ENCODE results near the gene MEFV. TPM values are rescaled to one million over a fixed set of nuclear protein-coding genes. Genes with fewer than 3 reads are reported as not detected.
A peak's percentile ranks its signal among the peaks of the same experiment; 100 is the strongest.
"Not testable (repeated sequence)": the region's sequence is repeated elsewhere in the genome, so short reads cannot be mapped to it uniquely, and the experiment has no call there.

The MEFV gene
- total RNA-seq, 1 donor from 2014 or later: 1.00 TPM

DNA sequence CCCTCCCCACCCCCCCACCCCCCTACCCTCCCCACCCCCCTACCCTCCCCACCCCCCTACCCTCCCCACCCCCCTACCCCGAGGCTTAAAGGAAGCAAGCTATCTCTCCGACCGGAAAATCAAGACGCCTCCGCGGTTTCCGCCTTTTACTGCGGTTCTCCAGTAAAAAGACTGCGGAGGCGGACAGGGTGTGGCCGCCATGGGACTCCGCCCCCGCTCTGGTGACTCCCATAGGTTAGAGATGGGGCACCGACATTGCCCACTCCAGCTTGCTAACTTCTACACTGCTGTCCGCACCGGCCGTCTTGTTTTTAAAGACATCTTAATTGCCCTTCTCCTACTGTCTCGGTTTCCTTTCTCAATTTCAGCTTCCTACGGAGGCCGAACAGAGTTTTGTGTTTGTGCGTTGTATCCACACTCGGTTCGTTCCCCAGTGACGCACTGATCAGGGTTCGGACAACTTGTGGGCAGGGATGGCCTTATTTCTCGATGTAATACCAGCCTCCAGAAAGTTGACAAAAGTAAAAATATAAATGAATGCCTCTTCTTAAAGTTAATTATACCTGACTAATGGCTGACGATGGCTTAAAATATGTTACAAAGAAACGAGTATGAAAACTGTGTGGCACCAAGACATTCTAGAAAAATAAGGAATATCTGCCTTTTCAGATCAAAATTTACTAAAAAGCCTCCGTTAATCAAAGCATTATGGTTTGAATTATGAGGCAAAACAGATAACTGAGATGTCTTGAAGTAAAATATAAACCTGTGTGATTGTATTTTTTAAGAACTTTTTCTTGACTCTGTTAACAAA is 20.4 kb downstream of the MEFV start:
- intact Hi-C loops (cut with DNase I): no loop called here
- peak; percentile 80 for DNase-seq (ENCODE audit: low spot score)

DNA sequence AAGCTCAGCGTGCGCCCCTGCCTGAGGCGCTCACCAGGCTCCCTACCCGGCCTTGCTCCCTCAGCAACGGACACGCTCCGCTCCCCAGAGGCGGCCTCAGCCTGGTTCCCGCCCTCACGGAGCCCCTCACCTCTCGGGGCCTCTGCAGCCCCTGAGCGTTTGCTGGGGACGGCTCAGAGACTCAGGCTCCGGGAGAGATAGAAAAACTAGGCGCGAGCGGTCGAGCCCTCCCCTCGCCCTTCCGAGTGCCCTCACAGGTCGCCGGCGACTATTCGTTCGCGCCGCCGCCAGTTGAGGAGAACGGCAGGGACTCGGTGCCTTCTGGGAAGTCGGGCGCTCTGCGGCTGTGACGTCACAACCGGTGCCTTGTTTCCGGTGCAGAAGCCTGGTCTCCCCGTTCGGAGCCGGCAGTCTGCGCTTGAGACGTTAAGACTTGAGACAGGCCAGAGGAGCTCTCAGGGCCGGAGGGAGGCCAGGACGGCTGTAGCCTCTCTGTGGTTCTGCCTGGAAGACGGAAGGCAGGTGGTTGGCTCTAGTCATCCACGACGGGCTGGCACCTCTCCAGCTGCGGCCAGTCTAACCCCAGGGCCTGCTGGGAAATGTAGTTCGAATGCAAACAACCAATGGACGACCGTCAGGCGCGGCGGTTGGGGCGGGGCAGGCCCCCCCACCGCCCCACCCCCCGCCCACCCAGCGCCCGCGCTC is 21.4 kb downstream of the MEFV start, which contains the start of gene ZNF200:
Gene ZNF200 (minus strand): TSS at position 302 of the 705 bp plus-strand sequence. CDS start 1,403 bp downstream, outside the sequence.
- intact Hi-C loops (cut with DNase I): no loop called here
- DNase-seq (ENCODE audit: low spot score): peak; percentile 98

DNA sequence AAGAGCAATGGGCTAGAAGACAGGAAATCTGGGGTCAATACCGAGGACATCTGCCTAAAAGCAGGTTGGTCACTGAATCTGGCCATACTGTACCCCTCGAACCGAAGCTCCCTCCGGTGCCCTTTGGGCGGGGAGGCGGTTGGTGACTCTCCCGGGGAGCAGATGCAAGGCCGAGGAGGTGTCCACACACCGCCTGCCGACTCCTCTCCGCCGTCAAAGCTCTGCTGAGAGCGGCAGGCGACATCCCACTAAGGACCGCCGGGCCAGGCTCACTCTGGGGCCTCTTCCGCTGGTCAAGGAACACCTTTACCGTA is 21.9 kb downstream of the MEFV start:
- intact Hi-C loops (cut with DNase I): no loop called here
- DNase-seq (ENCODE audit: low spot score): no peak

DNA sequence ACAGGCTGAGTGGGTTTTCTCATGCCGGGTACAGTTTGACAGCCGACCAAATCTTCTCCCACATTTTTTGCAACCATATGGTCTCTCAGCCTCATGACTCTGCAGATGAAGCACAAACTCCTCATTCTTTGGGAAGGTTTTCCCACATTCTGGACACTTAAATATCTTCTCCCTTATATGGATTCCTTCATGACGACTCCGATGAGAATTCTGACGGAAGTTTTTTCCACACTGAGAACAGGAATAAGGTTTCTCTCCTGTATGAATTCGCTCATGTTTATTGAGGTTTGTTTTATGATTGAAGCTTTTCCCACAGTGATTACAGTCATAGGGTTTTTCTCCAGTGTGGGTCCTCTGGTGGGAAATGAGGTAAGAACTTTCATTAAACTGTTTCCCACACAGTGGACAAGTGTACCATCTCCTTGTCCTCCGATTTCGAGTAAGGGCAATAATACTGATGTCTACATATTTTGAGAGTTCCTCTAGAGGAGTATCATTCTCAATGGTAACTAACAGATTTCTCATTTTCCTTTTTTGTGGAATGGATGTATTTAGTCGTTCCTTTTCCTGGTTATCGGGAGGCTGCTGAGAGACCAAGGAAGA is 32.4 kb downstream of the MEFV start:
- no peak for DNase-seq (ENCODE audit: low spot score)
- intact Hi-C loops (cut with DNase I): no loop called here

DNA sequence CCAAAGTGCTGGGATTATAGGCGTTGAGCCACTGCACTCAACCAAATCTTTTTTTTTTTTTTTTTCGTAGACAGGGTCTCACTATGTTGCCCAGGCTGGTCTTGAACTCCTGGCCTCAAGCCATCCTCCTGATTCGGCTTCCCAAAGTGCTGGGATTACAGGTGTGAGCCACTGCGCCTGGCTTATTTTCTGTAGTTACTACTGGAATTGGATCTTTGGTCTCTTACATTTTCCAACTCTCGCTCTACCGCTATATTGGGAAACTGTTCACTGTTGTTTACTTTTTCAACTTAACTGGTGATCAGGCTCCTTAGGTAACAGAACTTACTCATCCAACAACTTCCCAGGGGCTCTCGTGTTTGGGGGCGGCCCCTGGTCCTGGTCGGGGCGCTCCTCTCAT is 35.6 kb downstream of the MEFV start:
- no peak for DNase-seq (ENCODE audit: low spot score)
- intact Hi-C loops (cut with DNase I): no loop called here

DNA sequence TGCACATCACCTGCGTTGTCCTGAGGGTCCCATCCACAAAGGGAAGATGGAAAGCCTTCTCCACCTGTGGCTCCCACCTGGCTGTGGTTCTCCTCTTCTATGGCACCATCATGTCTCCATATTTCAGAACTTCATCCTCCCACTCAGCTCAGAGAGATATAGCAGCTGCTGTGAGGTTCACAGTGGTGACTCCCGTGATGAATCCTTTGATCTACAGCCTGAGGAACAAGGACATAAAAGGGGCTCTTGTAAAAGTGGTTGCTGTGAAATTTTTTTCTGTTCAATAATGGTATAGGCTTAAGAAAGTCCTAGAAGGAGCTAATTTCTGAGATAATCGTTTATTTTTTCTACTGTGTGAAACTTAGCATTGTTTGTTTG is 40.2 kb downstream of the MEFV start:
- intact Hi-C loops (cut with DNase I): no loop called here

DNA sequence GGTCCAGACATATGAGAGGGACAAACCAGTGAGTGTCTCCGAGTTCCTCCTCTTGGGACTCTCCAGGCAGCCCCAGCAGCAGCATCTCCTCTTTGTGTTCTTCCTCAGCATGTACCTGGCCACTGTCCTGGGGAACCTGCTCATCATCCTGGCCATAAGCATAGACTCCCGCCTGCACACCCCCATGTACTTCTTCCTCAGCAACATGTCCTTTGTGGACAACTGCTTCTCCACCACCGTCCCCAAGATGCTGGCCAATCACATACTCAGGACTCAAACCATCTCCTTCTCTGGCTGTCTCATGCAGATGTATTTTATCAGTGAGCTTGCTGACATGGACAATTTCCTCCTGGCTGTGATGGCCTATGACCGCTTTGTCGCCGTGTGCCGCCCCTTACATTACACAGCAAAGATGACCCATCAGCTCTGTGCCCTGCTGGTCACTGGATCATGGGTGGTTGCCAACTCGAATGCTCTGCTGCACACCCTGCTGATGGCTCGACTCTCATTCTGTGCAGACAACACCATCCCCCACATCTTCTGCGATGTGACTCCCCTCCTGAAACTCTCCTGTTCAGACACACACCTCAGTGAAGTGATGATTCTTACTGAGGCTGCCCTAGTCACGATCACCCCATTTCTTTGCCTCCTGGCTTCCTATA is 40.7 kb downstream of the MEFV start:
- DNase-seq (ENCODE audit: low spot score): no peak
- intact Hi-C loops (cut with DNase I): no loop called here

More for the DNA sequence above, 40.2 kb downstream of the MEFV start:
- DNase-seq (ENCODE audit: low spot score): no peak

DNA sequence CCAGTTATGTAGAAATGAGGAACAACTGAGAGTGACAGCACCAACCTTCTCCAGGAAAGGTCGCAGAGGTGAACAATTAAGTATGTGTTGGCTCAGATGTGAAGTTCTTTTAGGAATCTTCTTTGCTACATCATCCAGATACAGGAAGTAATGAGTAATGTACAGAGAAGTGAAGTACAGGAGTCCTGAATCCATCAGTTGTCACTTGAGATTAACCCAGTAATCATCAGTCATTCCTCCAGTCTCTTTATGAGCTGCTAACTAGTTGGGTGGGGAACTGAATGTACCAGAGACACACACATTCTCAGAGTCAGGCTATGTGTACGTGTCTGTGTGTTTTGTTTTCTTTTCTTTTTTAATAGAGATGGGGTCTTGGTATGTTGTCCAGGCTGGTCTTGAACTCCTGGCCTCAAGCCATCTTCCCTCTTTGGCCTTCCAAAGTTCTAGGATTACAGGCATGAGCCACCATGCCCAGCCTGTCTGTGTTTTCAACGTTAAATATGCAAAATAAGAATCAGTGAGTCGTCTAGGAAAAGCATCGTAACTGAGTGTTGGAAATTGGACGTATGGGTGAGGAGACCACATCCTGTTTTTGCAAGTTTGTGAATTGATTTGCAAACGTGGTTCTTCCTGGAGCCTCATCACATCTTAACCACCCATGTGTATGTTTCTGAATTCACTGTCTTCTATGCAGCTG is 41.4 kb downstream of the MEFV start:
- intact Hi-C loops (cut with DNase I): no loop called here
- DNase-seq (ENCODE audit: low spot score): no peak

DNA sequence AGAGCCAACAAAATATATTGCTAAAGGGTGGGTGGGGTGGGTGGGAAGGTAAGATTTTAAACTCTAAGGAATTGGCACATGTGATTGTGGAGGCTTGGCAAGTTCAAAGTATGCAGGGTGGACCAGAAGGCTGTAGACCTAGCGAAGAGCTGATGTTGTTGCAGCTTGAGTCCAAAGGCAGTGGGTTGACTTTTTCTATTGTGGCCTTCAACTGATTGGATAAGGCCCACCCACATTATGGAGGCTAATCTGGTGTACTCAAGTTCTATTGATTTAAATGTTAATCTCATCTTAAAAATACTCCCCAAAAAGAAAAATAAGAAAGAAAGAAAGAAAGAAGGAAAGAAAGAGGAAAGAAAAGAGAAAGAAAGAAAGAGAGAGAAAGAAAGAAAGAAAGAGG is 43.9 kb downstream of the MEFV start:
- DNase-seq (ENCODE audit: low spot score): no peak
- intact Hi-C loops (cut with DNase I): no loop called here

DNA sequence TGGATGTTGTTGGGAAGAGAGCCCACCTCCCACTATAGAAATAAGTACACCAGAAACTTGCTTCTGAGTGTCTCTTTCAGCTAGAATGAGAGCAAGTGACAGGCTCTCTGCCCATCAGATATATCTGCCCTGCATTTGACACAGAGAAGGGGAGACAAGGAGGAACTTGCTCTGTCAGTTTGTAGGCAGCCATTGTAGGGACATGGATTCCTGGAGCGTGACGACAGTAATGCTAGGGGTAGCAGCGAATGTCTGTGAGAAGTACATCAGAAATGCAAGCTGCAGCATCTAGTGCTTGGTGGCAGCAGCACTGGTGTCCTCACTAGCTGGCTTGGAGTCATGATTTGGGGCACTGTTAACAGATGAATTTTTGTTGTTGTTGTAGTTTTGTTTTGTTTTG is 44.4 kb downstream of the MEFV start:
- DNase-seq (ENCODE audit: low spot score): no peak
- intact Hi-C loops (cut with DNase I): no loop called here

DNA sequence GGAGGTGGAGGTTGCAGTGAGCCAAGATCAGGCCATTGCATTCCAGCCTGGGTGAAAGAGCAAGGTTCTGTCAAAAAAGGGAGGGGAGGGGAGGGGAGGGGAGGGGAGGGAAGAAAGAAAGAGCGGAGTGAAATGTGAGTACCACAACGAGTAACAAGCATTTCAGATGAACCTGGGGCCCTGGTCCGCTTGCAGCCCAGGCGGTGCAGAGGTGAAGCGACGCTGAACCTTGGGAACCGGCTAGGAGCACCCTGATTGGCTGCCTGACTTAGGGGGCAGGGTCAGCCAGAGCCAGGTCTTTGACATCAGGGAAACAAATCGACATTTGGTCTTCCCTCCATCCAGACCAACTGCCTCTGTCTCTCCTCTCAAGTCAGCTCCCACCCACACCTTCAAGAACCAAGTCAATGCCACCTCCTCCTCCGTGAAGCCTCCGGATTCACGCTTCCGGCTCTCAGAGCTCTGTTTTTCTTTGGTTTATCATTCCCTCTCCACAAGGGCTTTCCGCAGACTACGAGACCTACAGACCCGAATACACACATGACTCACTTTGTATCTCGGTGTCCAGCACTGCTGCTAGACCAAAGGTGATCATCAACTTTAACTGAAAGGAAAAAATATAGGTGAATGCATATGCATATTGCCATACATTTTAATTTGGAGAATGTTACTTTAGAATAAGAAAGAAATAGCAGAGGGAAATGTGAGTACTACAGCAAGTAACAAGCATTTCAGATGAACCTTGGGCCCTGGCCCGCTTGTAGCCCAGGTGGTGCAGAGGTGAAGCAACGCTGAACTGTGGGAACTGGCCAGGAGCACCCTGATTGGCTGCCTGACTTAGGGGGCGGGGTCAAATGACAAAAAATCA is 49.1 kb downstream of the MEFV start:
- no peak for DNase-seq (ENCODE audit: low spot score)
- intact Hi-C loops (cut with DNase I): no loop called here

DNA sequence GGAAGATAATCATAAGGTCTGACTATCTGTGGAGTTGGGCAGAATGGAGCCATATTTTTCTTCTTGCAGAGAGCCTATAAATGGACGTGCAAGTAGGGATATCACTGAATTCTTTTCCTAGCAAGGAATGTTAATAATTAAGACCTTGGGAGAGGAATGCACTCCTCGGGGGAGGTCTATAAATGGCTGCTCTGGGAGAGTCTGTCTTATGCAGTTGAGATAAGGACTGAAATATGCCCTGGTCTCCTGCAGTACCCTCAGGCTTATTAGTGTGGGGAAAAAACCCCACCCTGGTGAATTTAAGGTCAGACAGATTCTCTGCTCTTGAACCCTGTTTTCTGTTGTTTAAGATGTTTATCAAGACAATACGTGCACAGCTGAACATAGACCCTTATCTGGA is 50.5 kb downstream of the MEFV start:
- DNase-seq (ENCODE audit: low spot score); intact Hi-C loops (cut with DNase I): not testable (repeated sequence)

DNA sequence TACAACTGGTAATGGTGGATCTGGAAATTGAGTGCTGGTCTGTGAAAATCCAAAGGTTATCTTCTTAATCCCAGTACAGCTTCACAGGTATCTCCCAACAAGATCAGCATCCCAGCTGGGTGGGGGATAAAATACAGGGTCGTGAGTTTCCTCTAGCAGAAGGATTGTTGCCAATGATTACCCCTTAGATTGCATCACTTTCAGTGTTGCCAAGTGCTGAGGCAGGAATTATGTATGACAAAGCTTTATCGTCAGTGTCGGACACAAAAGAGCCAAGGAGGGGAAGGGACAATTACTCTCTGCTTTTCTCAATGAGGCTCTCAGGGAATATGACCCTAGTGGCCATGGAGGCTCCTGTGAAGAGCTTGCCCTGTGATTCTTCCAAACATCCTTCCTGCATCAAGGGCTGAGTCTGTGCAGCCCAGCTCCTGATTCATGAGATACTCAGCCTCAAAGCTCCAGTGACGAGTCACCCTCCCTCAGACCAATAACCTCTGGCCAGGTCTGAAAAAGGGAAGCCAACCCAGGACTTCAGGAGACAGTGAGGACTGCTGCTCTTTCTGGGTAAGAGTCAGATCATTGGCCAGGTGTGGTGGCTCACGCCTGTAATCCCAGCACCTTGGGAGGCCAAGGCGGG is 53.4 kb downstream of the MEFV start:
- no peak for DNase-seq (ENCODE audit: low spot score)

DNA sequence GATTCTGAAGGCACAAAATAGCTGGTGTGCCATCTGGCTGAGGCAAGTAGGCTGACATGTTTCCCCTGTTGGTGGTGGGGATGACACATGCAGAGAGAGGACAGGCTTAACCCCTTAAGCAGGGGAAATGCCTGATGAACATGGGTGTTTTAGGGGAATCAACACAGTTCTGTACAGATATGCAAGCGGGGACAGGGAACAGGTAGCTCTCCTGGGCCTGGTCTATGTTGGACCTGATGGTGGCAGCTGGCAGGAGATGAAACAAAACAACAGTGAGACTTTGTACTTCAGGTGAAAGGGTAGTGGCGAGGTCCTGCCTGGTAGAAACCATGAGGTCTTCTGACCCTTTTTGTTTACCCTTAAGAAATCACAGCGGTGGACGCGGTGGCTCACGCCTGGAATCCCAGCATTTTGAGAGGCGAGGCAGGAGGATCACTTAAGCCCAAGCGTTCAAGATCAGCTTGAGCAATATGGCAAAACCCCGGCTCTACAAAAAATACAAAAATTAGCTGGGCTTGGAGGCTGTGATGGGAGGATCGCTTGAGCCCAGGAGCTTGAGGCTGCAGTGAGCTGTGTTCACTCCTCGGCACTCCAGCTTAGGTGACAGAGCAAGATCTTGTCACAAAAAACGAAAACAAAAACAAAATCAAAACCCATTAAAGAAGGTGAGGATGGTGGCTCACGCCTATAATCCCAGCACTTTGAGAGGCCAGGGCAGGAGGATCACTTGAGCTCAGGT is 57.9 kb downstream of the MEFV start:
- intact Hi-C loops (cut with DNase I): no loop called here
- no peak for DNase-seq (ENCODE audit: low spot score)

More for the DNA sequence above, 53.4 kb downstream of the MEFV start:
- intact Hi-C loops (cut with DNase I): no loop called here

DNA sequence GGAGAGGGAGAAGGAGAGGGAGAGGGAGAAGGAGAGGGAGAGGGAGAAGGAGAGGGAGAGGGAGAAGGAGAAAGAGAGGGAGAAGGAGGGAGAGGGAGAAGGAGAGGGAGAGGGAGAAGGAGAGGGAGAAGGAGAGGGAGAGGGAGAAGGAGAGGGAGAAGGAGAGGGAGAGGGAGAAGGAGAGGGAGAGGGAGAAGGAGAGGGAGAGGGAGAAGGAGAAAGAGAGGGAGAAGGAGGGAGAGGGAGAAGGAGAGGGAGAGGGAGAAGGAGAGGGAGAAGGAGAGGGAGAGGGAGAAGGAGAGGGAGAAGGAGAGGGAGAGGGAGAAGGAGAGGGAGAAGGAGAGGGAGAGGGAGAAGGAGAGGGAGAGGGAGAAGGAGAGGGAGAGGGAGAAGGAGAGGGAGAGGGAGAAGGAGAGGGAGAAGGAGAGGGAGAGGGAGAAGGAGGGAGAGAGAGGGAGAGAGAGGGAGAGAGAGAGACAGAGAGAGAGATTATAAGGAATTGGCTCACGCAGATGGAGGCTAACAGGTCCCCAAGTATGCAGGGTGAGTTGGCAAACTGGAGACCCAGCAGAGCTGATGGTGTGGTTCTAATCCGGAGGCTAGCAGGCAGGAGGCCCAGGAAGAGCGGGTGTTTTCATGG is 58.6 kb downstream of the MEFV start:
- intact Hi-C loops (cut with DNase I); DNase-seq (ENCODE audit: low spot score): not testable (repeated sequence)

DNA sequence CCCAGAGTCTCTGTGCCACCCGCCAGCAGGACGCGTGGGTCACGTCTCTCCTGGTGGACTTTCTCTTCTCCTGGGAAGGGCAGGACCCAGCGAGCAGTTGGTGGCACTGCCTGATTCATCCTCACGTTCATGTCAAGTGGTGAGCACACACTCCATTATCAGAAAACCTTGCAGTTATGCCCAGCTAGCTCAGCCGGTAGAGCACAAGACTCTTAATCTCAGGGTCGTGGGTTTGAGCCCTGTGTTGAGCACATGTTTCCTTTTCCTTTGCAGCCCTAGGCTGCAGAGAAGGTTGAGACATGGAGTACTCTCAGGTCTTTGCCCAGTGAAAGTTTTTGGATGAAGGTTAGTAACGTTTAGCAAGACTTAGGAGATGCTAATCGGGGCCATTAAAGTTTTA is 60.5 kb downstream of the MEFV start:
- intact Hi-C loops (cut with DNase I): no loop called here
- no peak for DNase-seq (ENCODE audit: low spot score)

DNA sequence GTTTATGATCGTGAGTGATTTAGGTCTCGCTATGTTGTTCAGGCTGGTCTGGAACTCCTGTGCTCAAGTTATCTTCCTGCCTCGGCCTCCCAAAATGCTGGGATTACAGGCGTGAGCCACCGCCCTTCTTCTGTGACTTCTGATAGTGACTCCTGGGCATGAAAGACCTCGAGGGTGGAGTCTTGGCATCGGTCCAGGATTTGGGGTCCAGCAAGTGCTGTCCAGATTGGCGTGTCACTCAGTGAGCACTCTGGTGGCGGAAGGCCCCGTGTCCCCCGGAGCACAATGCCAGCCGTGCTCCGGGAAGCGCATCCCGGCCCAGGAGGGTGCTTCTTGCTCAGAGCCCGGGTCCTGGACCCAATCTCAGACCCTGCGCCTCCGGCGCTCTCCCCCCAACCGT is 61.6 kb downstream of the MEFV start:
- intact Hi-C loops (cut with DNase I): no loop called here
- no peak for DNase-seq (ENCODE audit: low spot score)
